ENCODE data around the gene GPATCH4.

Gene GPATCH4

DNA sequence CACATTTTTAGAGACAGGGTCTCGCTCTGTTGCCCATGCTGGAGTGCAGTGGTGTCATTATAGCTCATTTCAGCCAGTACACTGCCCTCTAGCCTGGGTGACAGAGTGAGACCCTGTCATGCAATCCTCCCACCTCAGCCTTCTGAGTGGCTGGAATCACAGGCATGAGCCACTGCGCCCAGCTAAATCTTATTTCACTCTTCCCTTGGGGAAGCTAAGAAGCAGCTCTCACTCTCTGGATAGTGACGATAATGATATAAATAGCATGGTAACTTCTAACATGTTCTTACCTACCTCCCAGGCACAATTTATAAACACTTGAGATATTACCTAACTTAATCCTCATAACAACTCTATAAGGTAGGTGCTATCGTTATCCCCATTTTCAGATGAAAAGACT lies 53.8 kb downstream of the GPATCH4 start:
- DNase-seq (ENCODE audit: low spot score) = peak; percentile 37

DNA sequence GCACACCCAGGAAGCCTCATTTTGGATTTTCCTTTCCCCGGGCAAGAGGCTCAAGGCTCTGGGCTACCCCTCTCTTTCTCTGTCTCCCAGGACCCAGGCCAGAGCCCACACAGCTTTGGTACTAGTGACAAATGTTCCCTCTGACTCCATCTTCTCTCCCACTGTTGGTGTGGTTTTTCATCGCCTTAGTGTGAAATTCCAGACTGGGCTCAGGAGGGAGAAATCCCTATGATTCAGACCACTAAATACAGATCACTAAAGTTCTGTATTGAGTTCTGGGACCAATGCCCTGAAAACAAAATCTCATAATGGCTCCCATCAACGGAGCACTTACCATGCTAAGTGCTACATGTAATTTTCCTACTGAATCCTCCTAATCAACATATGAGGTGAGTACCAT lies 55.0 kb downstream of the GPATCH4 start:
- no peak for DNase-seq (ENCODE audit: low spot score)

DNA sequence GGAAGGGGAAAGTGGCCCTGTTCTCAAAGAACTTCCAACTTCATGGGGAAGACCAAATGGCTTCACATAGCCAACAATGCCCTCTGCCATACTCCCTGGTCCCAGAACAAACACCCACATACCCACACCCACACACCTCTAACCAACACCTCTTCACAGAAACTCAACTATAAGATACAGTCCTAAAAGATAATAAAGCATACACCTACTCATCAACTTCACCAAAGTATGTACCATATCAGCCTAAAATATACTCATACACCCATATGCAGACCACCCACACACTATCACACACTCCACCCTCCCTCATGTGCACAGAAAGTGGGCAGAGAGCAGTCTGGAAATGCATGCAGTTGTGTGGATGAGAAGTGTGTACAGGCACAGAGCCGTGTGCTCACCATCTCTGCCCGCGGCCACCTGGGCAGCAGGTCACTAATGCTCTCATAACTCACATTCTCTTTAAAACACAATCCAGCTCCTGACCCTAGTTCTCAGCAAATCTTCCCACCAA lies 56.6 kb downstream of the GPATCH4 start:
- no peak for DNase-seq (ENCODE audit: low spot score)
